ENCODE data around the gene ARHGAP1.

The ARHGAP1 gene
- total RNA-seq = 44.9 to 56.1 reads per million in 2 donors

- peak; percentile 100 for DNase-seq
These were observed at the start of gene ARHGAP1, which contains the start of gene ZNF408 for GRCh38 chr11:46700241-46701077. Gene ARHGAP1 (minus strand): TSS chr11:46700619. CDS start chr11:46696107, 4,512 bp downstream. Gene ZNF408 (plus strand): TSS chr11:46701031. CDS start chr11:46701048, 17 bp downstream.

- no peak for DNase-seq
These were observed 46.7 kb upstream of the ARHGAP1 start for GRCh38 chr11:46747150-46747549.

- no peak for DNase-seq
These were observed 45.6 kb upstream of the ARHGAP1 start for GRCh38 chr11:46745995-46746394.

GRCh38 chr11:46745328-46745727 is 44.9 kb upstream of the ARHGAP1 start:
- DNase-seq = no peak

GRCh38 chr11:46743693-46744339 is 43.4 kb upstream of the ARHGAP1 start:
- DNase-seq = no peak

- DNase-seq = no peak
These were observed 42.6 kb upstream of the ARHGAP1 start for GRCh38 chr11:46743043-46743442.

- no peak for DNase-seq
These were observed 41.4 kb upstream of the ARHGAP1 start for GRCh38 chr11:46741600-46742484.

- DNase-seq = no peak
These were observed 38.5 kb upstream of the ARHGAP1 start for GRCh38 chr11:46738887-46739286.

GRCh38 chr11:46737699-46738098 is 37.3 kb upstream of the ARHGAP1 start:
- no peak for DNase-seq

GRCh38 chr11:46736615-46737014 is 36.2 kb upstream of the ARHGAP1 start:
- no peak for DNase-seq

- DNase-seq = no peak
These were observed 35.7 kb upstream of the ARHGAP1 start for GRCh38 chr11:46736146-46736545.

- DNase-seq = no peak
These were observed 32.8 kb upstream of the ARHGAP1 start for GRCh38 chr11:46733234-46733633.

- DNase-seq = no peak
These were observed 31.1 kb upstream of the ARHGAP1 start for GRCh38 chr11:46731545-46731944.

- DNase-seq = no peak
These were observed 28.9 kb upstream of the ARHGAP1 start for GRCh38 chr11:46729110-46730027.

- no peak for DNase-seq
These were observed 28.2 kb upstream of the ARHGAP1 start for GRCh38 chr11:46728659-46729040.

- no peak for DNase-seq
These were observed 27.7 kb upstream of the ARHGAP1 start for GRCh38 chr11:46727952-46728658.

GRCh38 chr11:46726206-46726862 is 25.9 kb upstream of the ARHGAP1 start:
- no peak for DNase-seq

GRCh38 chr11:46725338-46726205 is 25.2 kb upstream of the ARHGAP1 start:
- no peak for DNase-seq

- no peak for DNase-seq
These were observed 23.7 kb upstream of the ARHGAP1 start for GRCh38 chr11:46724088-46724487.

- no peak for DNase-seq
These were observed 22.9 kb upstream of the ARHGAP1 start for GRCh38 chr11:46723359-46723680.
